Cardiac muscle cell (in vitro differentiated cells and primary cell): Measurements from ENCODE around the gene CX3CR1. TPM values are rescaled to one million over a fixed set of nuclear protein-coding genes. Genes with fewer than 3 reads are reported as not detected.
A peak's percentile ranks its signal among the peaks of the same experiment; 100 is the strongest.

Experiments used
- DNase-seq, 2 donors: peaks; one replicate each; pipeline versions ENCODE4 v3.0.0 to v3.0.0-alpha.2; 2010 to 2017; ENCODE audit warnings: low read depth in 1 of 2, low spot score in 1 of 2
- H3K27ac ChIP-seq: fragments of 200-600 bp; sonication (generic); 2 replicates; pipeline ENCODE4 v1.5.1; 2016
- H3K27me3 ChIP-seq: fragments of 200-600 bp; sonication (generic); 2 replicates; pipeline ENCODE4 v1.6.0; 2016; ENCODE audit warnings: control low read depth
- H3K36me3 ChIP-seq: fragments of 200-600 bp; sonication (generic); 2 replicates; pipeline ENCODE4 v1.5.1; 2016; ENCODE audit warnings: control low read depth
- H3K4me1 ChIP-seq: fragments of 200-600 bp; sonication (generic); 2 replicates; pipeline ENCODE4 v1.8.1; 2017; ENCODE audit warnings: low read depth, mild to moderate bottlenecking, mixed run types
- H3K4me3 ChIP-seq: fragments of 200-600 bp; sonication (generic); 2 replicates; pipeline ENCODE4 v1.5.1; 2016; ENCODE audit warnings: mild to moderate bottlenecking
- H3K9me3 ChIP-seq: fragments of 200-600 bp; sonication (generic); 2 replicates; pipeline ENCODE4 v1.5.1; 2017; ENCODE audit warnings: low read depth, mild to moderate bottlenecking, control low read depth
- CTCF ChIP-seq: IDR thresholded peaks from 2 replicates; pipeline ENCODE4 v1.5.1; 2012; ENCODE audit warnings: low read depth, mild to moderate bottlenecking, low read length
- polyA plus RNA-seq: library from polyadenylated mRNA; unstranded; fragments of >200 nt; fragmentation: Nextera tagmentation; extraction: Ambion mirVana; gene quantifications from 2 replicates; pipeline ENCODE4 v1.2.1, GENCODE V29; 2016
- total RNA-seq: library from RNA; depleted of rRNA; stranded (reverse); fragments of >200 nt; gene quantifications from 2 replicates; pipeline ENCODE4 v1.2.3, GENCODE V29; 2016

Gene CX3CR1
- total and polyA plus RNA-seq, 2 experiments from 2014 or later, result 0.48 to 2.6 TPM

GRCh38 chr3:39272191-39272590 lies 7.6 kb downstream of the CX3CR1 start:
- H3K9me3 ChIP-seq, result no peaks in the 10 kb centered on the region
- H3K4me1 ChIP-seq, result peaks cover 12% of the 10 kb centered on the region
- no peaks in the 10 kb centered on the region for H3K36me3 ChIP-seq
- H3K27ac ChIP-seq, result no peak overlapping the region
- no peaks in the 10 kb centered on the region for H3K27me3 ChIP-seq
- TF ChIP-seq CTCF, result no peak
- H3K4me3 ChIP-seq, result no peak overlapping the region
- DNase-seq, result no peak

GRCh38 chr3:39271363-39271914 lies 8.4 kb downstream of the CX3CR1 start:
- Histone ChIP-seq H3K9me3 (no peaks in the 10 kb centered on the region), H3K36me3 (no peaks in the 10 kb centered on the region), H3K27ac (no peak overlapping the region), H3K27me3 (no peaks in the 10 kb centered on the region), H3K4me1 (peaks cover 12% of the 10 kb centered on the region), H3K4me3 (no peak overlapping the region)
- no peak for DNase-seq
- TF ChIP-seq CTCF, result no peak

GRCh38 chr3:39269528-39269927 lies 10.3 kb downstream of the CX3CR1 start:
- no peak overlapping the region for H3K27ac ChIP-seq
- no peak for TF ChIP-seq CTCF
- DNase-seq, result no peak
- no peak overlapping the region for H3K4me3 ChIP-seq
- H3K36me3 ChIP-seq, result no peaks in the 10 kb centered on the region
- H3K4me1 ChIP-seq, result peaks cover 12% of the 10 kb centered on the region
- no peaks in the 10 kb centered on the region for H3K9me3 ChIP-seq
- H3K27me3 ChIP-seq, result no peaks in the 10 kb centered on the region

GRCh38 chr3:39268549-39268900 lies 11.3 kb downstream of the CX3CR1 start:
- no peaks in the 10 kb centered on the region for H3K36me3 ChIP-seq
- no peak for DNase-seq

GRCh38 chr3:39267631-39268548 lies 11.9 kb downstream of the CX3CR1 start:
- no peaks in the 10 kb centered on the region for H3K9me3 ChIP-seq
- no peaks in the 10 kb centered on the region for H3K36me3 ChIP-seq
- H3K4me1 ChIP-seq, result peaks cover 12% of the 10 kb centered on the region
- H3K27ac ChIP-seq, result peak overlapping the region; percentile 56
- H3K27me3 ChIP-seq, result no peaks in the 10 kb centered on the region
- H3K4me3 ChIP-seq, result no peak overlapping the region
- no peak for TF ChIP-seq CTCF
- no peak for DNase-seq

More at GRCh38 chr3:39268549-39268900, 11.3 kb downstream of the CX3CR1 start:
- Histone ChIP-seq H3K27me3 (no peaks in the 10 kb centered on the region), H3K27ac (peak overlapping the region; percentile 56), H3K9me3 (no peaks in the 10 kb centered on the region), H3K4me1 (peaks cover 12% of the 10 kb centered on the region), H3K4me3 (no peak overlapping the region)
- no peak for TF ChIP-seq CTCF
